ENCODE data around the gene C1QL1. TPM values are rescaled to one million over a fixed set of nuclear protein-coding genes. Genes with fewer than 3 reads are reported as not detected.

C1QL1 gene
- total RNA-seq, 2 experiments from 2014 or later, result 0.76 to 0.87 TPM

Small RNAs within 50 kb of the gene (microRNA-seq; reads per million reads assigned to microRNA genes)
- gene MIR6783 (ENCODE audit: borderline microRNAs expressed, borderline number of aligned reads, borderline replicate concordance), result 3.5 reads per million

Other genes with a start within 250 kb of the C1QL1 start
- gene ADAM11, start 209.3 kb downstream of the C1QL1 start, total RNA-seq, result under 1 TPM; 0.12 to 0.33 TPM
- 1 to 10 TPM; 1.9 to 2.7 TPM for gene GJC1, start 138.0 kb downstream of the C1QL1 start, total RNA-seq
- not detected for gene HIGD1B, start 120.4 kb downstream of the C1QL1 start, total RNA-seq
- gene EFTUD2, start 68.9 kb downstream of the C1QL1 start, total RNA-seq, result 100 to 1,000 TPM; 162 to 171 TPM
- not detected for gene GFAP, start 52.8 kb downstream of the C1QL1 start, total RNA-seq
- gene KIF18B, start 20.5 kb downstream of the C1QL1 start, total RNA-seq, result 10 to 100 TPM; 36.2 to 42.9 TPM
- gene DCAKD, start 83.3 kb upstream of the C1QL1 start, total RNA-seq, result 10 to 100 TPM; 32.0 to 34.0 TPM
- gene NMT1, start 93.0 kb upstream of the C1QL1 start, total RNA-seq, result 100 to 1,000 TPM; 158 TPM
- 1 to 10 TPM; 4.3 to 4.4 TPM for gene PLCD3, start 164.2 kb upstream of the C1QL1 start, total RNA-seq
- gene ACBD4, start 167.4 kb upstream of the C1QL1 start, total RNA-seq, result 10 to 100 TPM; 12.5 to 13.8 TPM
- gene HEXIM1, start 180.2 kb upstream of the C1QL1 start, total RNA-seq, result 10 to 100 TPM; 24.9 to 25.4 TPM
- 1 to 10 TPM; 5.3 to 5.6 TPM for gene HEXIM2, start 193.6 kb upstream of the C1QL1 start, total RNA-seq